ENCODE measurements around the gene SLC4A3.

The SLC4A3 gene

DNA sequence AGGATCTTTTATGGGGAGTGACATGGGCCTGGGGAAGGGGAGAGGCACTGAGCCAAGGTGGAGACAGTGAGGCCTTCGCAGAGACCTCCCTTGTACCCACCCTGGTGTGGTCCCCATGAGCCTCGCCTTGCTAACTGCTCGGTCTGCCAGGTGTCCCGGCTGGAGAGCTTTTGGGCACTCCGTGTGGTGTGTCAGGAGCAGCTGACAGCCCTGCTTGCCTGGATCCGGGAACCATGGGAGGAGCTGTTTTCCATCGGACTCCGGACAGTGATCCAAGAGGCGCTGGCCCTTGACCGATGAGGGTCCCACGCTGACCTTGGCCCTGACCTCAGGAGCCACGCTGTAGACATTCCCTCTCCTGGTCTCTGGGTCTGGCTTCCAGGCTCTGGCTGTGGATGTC lies 11.5 kb upstream of the SLC4A3 start:
- no peaks in the 10 kb centered on the region for H4K20me1 ChIP-seq (ENCODE audit: insufficient read depth, low read length)
- H3K27me3 ChIP-seq (ENCODE audit: insufficient read depth, low read length): no peaks in the 10 kb centered on the region
- no peak overlapping the region for H3K4me3 ChIP-seq (ENCODE audit: low read depth, low read length, poor library complexity, severe bottlenecking)
- no peaks in the 10 kb centered on the region for H3K9me3 ChIP-seq (ENCODE audit: low read length)
- no peak overlapping the region for H3K9ac ChIP-seq (ENCODE audit: low read length)
- H3K4me2 ChIP-seq (ENCODE audit: low read length): no peak overlapping the region
- no peaks in the 10 kb centered on the region for H3F3A ChIP-seq (ENCODE audit: insufficient read depth, low read length)
- H2AFZ ChIP-seq (ENCODE audit: low read length): no peak overlapping the region
- H3K4me1 ChIP-seq (ENCODE audit: insufficient read depth, low read length, severe bottlenecking): peaks cover 7% of the 10 kb centered on the region
- TF ChIP-seq EZH2 (IDR thresholded peaks at IDR 0.05; ENCODE audit: borderline replicate concordance, low read length): no peak
- peaks cover 29% of the 10 kb centered on the region for H3K36me3 ChIP-seq (ENCODE audit: insufficient read depth, low read length)
- H3K9me2 ChIP-seq (ENCODE audit: low read depth, low read length): no peaks in the 10 kb centered on the region
- H3K79me2 ChIP-seq (ENCODE audit: insufficient read depth, low read length): no peaks in the 10 kb centered on the region
- no peak overlapping the region for H3K27ac ChIP-seq (ENCODE audit: low read depth, low read length, poor library complexity, severe bottlenecking)

DNA sequence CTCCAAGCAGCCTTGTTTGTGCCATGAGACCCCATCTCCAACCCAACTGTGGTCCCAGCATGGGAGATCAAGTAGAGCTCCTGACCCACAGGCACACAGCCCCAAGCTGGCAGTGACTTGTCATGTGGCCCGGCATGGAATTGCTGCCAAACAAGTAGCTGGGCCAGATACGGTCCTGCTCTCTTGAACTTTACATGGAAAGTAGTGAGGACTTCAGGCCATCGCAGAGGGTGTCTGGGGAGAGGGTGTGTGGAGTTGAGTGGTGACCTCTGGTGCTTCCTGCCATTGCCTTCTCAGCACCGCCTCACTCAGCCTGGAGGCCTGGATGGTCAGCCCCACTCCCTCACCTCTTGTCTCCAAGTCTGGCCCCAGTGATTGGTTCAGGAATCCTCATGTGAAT lies 10.9 kb upstream of the SLC4A3 start:
- no peaks in the 10 kb centered on the region for H3K79me2 ChIP-seq (ENCODE audit: insufficient read depth, low read length)
- no peaks in the 10 kb centered on the region for H3K9me3 ChIP-seq (ENCODE audit: low read length)
- H3K4me2 ChIP-seq (ENCODE audit: low read length): no peak overlapping the region
- no peak for TF ChIP-seq EZH2 (IDR thresholded peaks at IDR 0.05; ENCODE audit: borderline replicate concordance, low read length)
- TF ChIP-seq, protein P1, sequence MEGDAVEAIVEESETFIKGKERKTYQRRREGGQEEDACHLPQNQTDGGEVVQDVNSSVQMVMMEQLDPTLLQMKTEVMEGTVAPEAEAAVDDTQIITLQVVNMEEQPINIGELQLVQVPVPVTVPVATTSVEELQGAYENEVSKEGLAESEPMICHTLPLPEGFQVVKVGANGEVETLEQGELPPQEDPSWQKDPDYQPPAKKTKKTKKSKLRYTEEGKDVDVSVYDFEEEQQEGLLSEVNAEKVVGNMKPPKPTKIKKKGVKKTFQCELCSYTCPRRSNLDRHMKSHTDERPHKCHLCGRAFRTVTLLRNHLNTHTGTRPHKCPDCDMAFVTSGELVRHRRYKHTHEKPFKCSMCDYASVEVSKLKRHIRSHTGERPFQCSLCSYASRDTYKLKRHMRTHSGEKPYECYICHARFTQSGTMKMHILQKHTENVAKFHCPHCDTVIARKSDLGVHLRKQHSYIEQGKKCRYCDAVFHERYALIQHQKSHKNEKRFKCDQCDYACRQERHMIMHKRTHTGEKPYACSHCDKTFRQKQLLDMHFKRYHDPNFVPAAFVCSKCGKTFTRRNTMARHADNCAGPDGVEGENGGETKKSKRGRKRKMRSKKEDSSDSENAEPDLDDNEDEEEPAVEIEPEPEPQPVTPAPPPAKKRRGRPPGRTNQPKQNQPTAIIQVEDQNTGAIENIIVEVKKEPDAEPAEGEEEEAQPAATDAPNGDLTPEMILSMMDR (IDR thresholded peaks at IDR 0.05; ENCODE audit: low read length): no peak
- H3K36me3 ChIP-seq (ENCODE audit: insufficient read depth, low read length): peaks cover 28% of the 10 kb centered on the region
- H3F3A ChIP-seq (ENCODE audit: insufficient read depth, low read length): no peaks in the 10 kb centered on the region
- no peak overlapping the region for H3K9ac ChIP-seq (ENCODE audit: low read length)
- H3K27me3 ChIP-seq (ENCODE audit: insufficient read depth, low read length): no peaks in the 10 kb centered on the region
- H3K4me3 ChIP-seq (ENCODE audit: low read depth, low read length, poor library complexity, severe bottlenecking): no peak overlapping the region
- no peaks in the 10 kb centered on the region for H4K20me1 ChIP-seq (ENCODE audit: insufficient read depth, low read length)
- H2AFZ ChIP-seq (ENCODE audit: low read length): no peak overlapping the region
- no peaks in the 10 kb centered on the region for H3K9me2 ChIP-seq (ENCODE audit: low read depth, low read length)
- peaks cover 7% of the 10 kb centered on the region for H3K4me1 ChIP-seq (ENCODE audit: insufficient read depth, low read length, severe bottlenecking)
- no peak overlapping the region for H3K27ac ChIP-seq (ENCODE audit: low read depth, low read length, poor library complexity, severe bottlenecking)

DNA sequence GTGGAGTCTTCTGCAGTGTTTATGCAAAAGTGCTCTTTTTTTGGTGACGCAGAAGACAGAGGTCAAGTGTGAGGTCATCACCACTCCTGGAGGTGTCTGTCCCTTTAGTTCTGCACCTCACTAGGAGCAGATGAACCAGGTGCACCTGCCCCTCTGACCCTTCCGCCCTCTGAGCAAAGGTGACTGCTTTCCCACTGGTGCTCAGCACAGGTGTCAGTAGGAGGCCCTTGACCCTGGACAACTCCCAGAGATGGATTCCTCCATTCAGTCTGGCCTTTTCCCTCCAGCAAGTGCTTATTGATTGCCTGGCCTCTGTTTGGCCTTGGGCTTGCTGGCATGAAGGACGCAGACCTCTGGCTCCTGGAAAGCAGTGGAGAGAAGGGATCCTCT lies 8.7 kb upstream of the SLC4A3 start:
- Histone ChIP-seq H3K9me2 (ENCODE audit: low read depth, low read length) (no peaks in the 10 kb centered on the region), H3K27me3 (ENCODE audit: insufficient read depth, low read length) (no peaks in the 10 kb centered on the region), H3K4me1 (ENCODE audit: insufficient read depth, low read length, severe bottlenecking) (no peaks in the 10 kb centered on the region), H3F3A (ENCODE audit: insufficient read depth, low read length) (no peaks in the 10 kb centered on the region), H3K4me2 (ENCODE audit: low read length) (no peak overlapping the region), H3K36me3 (ENCODE audit: insufficient read depth, low read length) (peaks cover 21% of the 10 kb centered on the region), H3K9ac (ENCODE audit: low read length) (no peak overlapping the region), H2AFZ (ENCODE audit: low read length) (no peak overlapping the region), H4K20me1 (ENCODE audit: insufficient read depth, low read length) (no peaks in the 10 kb centered on the region), H3K27ac (ENCODE audit: low read depth, low read length, poor library complexity, severe bottlenecking) (no peak overlapping the region), H3K9me3 (ENCODE audit: low read length) (no peaks in the 10 kb centered on the region), H3K79me2 (ENCODE audit: insufficient read depth, low read length) (no peaks in the 10 kb centered on the region), H3K4me3 (ENCODE audit: low read depth, low read length, poor library complexity, severe bottlenecking) (no peak overlapping the region)
- TF ChIP-seq EZH2 (IDR thresholded peaks at IDR 0.05; ENCODE audit: borderline replicate concordance, low read length): no peak

- H3K9me3 ChIP-seq (ENCODE audit: low read length): no peaks in the 10 kb centered on the region
- peaks cover 20% of the 10 kb centered on the region for H3K36me3 ChIP-seq (ENCODE audit: insufficient read depth, low read length)
- TF ChIP-seq, protein P1 (IDR thresholded peaks at IDR 0.05; ENCODE audit: low read length): peak; percentile 26; the same call in 1 of the 2 replicates
- no peak for TF ChIP-seq EZH2 (IDR thresholded peaks at IDR 0.05; ENCODE audit: borderline replicate concordance, low read length)
- no peak overlapping the region for H3K27ac ChIP-seq (ENCODE audit: low read depth, low read length, poor library complexity, severe bottlenecking)
- H3K79me2 ChIP-seq (ENCODE audit: insufficient read depth, low read length): no peaks in the 10 kb centered on the region
- no peaks in the 10 kb centered on the region for H4K20me1 ChIP-seq (ENCODE audit: insufficient read depth, low read length)
- H3K9ac ChIP-seq (ENCODE audit: low read length): no peak overlapping the region
- H3K9me2 ChIP-seq (ENCODE audit: low read depth, low read length): no peaks in the 10 kb centered on the region
- no peak overlapping the region for H3K4me2 ChIP-seq (ENCODE audit: low read length)
- H3F3A ChIP-seq (ENCODE audit: insufficient read depth, low read length): no peaks in the 10 kb centered on the region
- no peak overlapping the region for H2AFZ ChIP-seq (ENCODE audit: low read length)
- no peaks in the 10 kb centered on the region for H3K27me3 ChIP-seq (ENCODE audit: insufficient read depth, low read length)
- no peaks in the 10 kb centered on the region for H3K4me1 ChIP-seq (ENCODE audit: insufficient read depth, low read length, severe bottlenecking)
- H3K4me3 ChIP-seq (ENCODE audit: low read depth, low read length, poor library complexity, severe bottlenecking): no peak overlapping the region
These were observed 8.2 kb upstream of the SLC4A3 start for GRCh38 chr2:219619235-219619634.

Data from OCI-LY1 (cell line).